ENCODE data around the gene RAD51B.

Gene RAD51B

GRCh38 chr14:68528040-68528687, 708.6 kb downstream of the RAD51B start:
- no peak for TF ChIP-seq CTCF (conservative IDR thresholded peaks at IDR 0.05)
- no peak for TF ChIP-seq ZFX (IDR thresholded peaks at IDR 0.05)

GRCh38 chr14:68530443-68530842, 710.9 kb downstream of the RAD51B start:
- TF ChIP-seq ZFX (IDR thresholded peaks at IDR 0.05) (no peak), CTCF (conservative IDR thresholded peaks at IDR 0.05) (no peak)
- no peak overlapping the region for H3K27ac ChIP-seq

More at GRCh38 chr14:68528040-68528687, 708.6 kb downstream of the RAD51B start:
- no peak overlapping the region for H3K27ac ChIP-seq

GRCh38 chr14:68532496-68532895, 712.9 kb downstream of the RAD51B start:
- TF ChIP-seq CTCF (conservative IDR thresholded peaks at IDR 0.05): no peak
- no peak for TF ChIP-seq ZFX (IDR thresholded peaks at IDR 0.05)

GRCh38 chr14:68534276-68534675, 714.7 kb downstream of the RAD51B start:
- no peak overlapping the region for H3K27ac ChIP-seq
- TF ChIP-seq ZFX (IDR thresholded peaks at IDR 0.05) (no peak), CTCF (conservative IDR thresholded peaks at IDR 0.05) (no peak)

More at GRCh38 chr14:68532496-68532895, 712.9 kb downstream of the RAD51B start:
- no peak overlapping the region for H3K27ac ChIP-seq

GRCh38 chr14:68535404-68536017, 715.9 kb downstream of the RAD51B start:
- TF ChIP-seq CTCF (conservative IDR thresholded peaks at IDR 0.05): no peak
- no peak overlapping the region for H3K27ac ChIP-seq

GRCh38 chr14:68536018-68536410, 716.4 kb downstream of the RAD51B start:
- H3K27ac ChIP-seq: no peak overlapping the region
- TF ChIP-seq CTCF (conservative IDR thresholded peaks at IDR 0.05): no peak
- TF ChIP-seq ZFX (IDR thresholded peaks at IDR 0.05): no peak

GRCh38 chr14:68538639-68539038, 719.1 kb downstream of the RAD51B start:
- no peak overlapping the region for H3K27ac ChIP-seq
- TF ChIP-seq ZFX (IDR thresholded peaks at IDR 0.05): no peak
- no peak for TF ChIP-seq CTCF (conservative IDR thresholded peaks at IDR 0.05)

All from C4-2B (cell line).